ENCODE data around the gene SRSF1. TPM values are rescaled to one million over a fixed set of nuclear protein-coding genes. Genes with fewer than 3 reads are reported as not detected.

Gene SRSF1
- total RNA-seq, result 100 to 1,000 TPM; 181 to 274 (median 182) TPM

GRCh38 chr17:58006924-58007780 is at the start of gene SRSF1:
SRSF1 (minus strand) TSS chr17:58007246; CDS start chr17:58007137, 109 bp downstream.
- DNase-seq (ENCODE audit: low spot score), result peak; percentile 82
- no peak for TF ChIP-seq CTCF (IDR thresholded peaks at IDR 0.05)
- ATAC-seq (ENCODE audit: low FRiP score), result peak; percentile 95

GRCh38 chr17:58056476-58056875 is 49.4 kb upstream of the SRSF1 start:
- ATAC-seq (ENCODE audit: low FRiP score) (no peak), DNase-seq (ENCODE audit: low spot score) (no peak)
- TF ChIP-seq CTCF (IDR thresholded peaks at IDR 0.05), result no peak

GRCh38 chr17:58054641-58055040 is 47.6 kb upstream of the SRSF1 start:
- no peak for ATAC-seq (ENCODE audit: low FRiP score)
- no peak for TF ChIP-seq CTCF (IDR thresholded peaks at IDR 0.05)
- DNase-seq (ENCODE audit: low spot score), result no peak

GRCh38 chr17:58052945-58053715 is 46.1 kb upstream of the SRSF1 start:
- DNase-seq (ENCODE audit: low spot score) (no peak), ATAC-seq (ENCODE audit: low FRiP score) (no peak)
- no peak for TF ChIP-seq CTCF (IDR thresholded peaks at IDR 0.05)

- no peak for DNase-seq (ENCODE audit: low spot score)
- ATAC-seq (ENCODE audit: low FRiP score), result no peak
- TF ChIP-seq CTCF (IDR thresholded peaks at IDR 0.05), result no peak
These were observed 45.4 kb upstream of the SRSF1 start for GRCh38 chr17:58052407-58052806.

- TF ChIP-seq CTCF (IDR thresholded peaks at IDR 0.05), result no peak
- DNase-seq (ENCODE audit: low spot score) (no peak), ATAC-seq (ENCODE audit: low FRiP score) (no peak)
These were observed 44.4 kb upstream of the SRSF1 start for GRCh38 chr17:58051468-58051867.
